ENCODE measurements around the gene PARVG.

- TF ChIP-seq SIN3A (IDR thresholded peaks at IDR 0.05; ENCODE audit: borderline replicate concordance, insufficient read depth, low read length) (no peak), TAF1 (IDR thresholded peaks at IDR 0.05; ENCODE audit: borderline replicate concordance, insufficient read depth, low read length) (no peak), POLR2AphosphoS5 (IDR thresholded peaks at IDR 0.05; ENCODE audit: low read depth, low read length) (no peak), REST (IDR thresholded peaks at IDR 0.05; ENCODE audit: insufficient read depth in 1 of 2, low read depth in 2 of 2, low read length in 2 of 2) (no peak)
Observed at GRCh38 chr22:44217346-44217745, 36.6 kb downstream of the PARVG start.

All from PFSK-1 (cell line).